ENCODE results near the gene RAB44.

Gene RAB44

GRCh38 chr6:36668591-36668990 lies 29.0 kb upstream of the RAB44 start:
- no peak for DNase-seq

- no peak for DNase-seq
These were observed 28.6 kb upstream of the RAB44 start for GRCh38 chr6:36669002-36669401.

GRCh38 chr6:36670271-36670670 lies 27.4 kb upstream of the RAB44 start:
- DNase-seq, result no peak

- no peak for DNase-seq
These were observed 25.8 kb upstream of the RAB44 start for GRCh38 chr6:36671687-36672375.

- no peak for DNase-seq
These were observed 23.7 kb upstream of the RAB44 start for GRCh38 chr6:36673882-36674281.

DNA sequence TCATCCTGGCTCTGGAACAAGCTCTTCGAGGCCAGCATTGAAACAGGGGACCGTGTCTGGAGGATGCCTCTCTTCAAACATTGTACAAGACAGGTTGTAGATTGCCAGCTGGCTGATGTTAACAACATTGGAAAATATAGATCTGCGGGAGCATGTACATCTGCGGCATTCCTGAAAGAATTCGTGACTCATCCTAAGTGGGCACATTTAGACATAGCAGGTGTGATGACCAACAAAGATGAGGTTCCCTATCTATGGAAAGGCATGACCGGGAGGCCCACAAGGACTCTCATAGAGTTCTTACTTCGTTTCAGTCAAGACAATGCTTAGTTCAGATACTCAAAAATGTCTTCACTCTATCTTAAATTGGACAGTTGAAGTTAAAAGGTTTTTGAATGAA lies 22.7 kb upstream of the RAB44 start:
- no peak for DNase-seq

DNA sequence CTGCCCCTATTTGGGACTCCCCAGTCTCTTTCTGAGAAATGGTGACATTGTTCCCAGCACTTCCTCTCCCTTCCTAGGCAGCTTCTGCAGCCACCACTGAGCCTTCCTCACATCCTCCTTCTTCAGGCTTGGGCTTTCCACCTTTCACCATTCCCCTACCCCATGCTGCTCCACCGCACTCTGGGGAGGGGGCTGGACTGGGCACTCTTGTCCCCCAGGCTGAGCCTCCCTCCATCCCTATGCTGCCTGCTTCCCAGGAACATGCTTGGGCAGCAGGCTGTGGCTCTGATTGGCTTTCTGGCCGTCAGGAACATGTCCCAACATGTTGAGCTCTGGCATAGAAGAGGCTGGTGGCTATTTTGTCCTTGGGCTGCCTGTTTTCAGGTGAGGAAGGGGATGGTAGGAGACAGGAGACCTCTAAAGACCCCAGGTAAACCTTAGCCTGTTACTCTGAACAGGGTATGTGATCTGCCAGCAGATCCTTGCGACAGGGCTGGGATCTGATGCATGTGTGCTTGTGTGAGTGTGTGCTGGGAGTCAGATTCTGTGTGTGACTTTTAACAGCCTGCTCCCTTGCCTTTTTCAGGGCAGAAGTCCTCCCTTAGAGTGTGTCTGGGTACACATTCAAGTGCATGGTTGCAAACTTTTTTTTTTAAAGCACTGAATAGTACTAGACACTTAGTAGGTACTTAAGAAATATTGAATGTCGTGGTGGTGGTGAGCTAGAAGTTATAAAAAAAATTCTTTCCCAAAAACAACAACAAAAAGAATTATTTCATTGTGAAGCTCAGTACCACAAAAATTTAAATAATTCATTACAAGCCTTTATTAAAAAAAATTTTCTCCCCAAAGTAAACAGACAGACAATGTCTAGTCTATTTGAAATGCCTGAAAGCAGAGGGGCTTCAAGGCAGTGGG lies 21.2 kb upstream of the RAB44 start:
- no peak for DNase-seq

DNA sequence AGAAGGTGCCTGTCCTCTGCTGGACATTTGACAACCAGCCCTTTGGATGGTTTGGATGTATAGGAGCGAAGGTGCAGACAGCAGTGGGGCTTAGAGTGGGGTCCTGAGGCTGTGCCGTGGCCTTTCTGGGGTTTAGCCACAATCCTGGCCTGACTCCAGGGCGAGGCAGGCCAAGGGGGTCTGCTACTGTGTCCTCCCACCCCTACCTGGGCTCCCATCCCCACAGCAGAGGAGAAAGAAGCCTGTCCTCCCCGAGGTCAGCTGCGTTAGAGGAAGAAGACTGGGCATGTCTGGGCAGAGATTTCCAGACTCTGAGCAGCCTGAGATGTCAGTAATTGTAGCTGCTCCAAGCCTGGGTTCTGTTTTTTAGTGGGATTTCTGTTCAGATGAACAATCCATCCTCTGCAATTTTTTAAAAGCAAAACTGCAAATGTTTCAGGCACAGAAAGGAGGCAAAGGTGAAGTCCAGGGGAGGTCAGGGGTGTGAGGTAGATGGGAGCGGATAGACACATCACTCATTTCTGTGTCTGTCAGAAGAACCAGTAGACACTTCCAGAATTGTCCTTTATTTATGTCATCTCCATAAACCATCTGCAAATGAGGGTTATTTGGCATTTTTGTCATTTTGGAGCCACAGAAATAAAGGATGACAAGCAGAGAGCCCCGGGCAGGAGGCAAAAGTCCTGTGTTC lies 20.4 kb upstream of the RAB44 start:
- no peak for DNase-seq

GRCh38 chr6:36677753-36678487 lies 19.7 kb upstream of the RAB44 start:
- no peak for DNase-seq

DNA sequence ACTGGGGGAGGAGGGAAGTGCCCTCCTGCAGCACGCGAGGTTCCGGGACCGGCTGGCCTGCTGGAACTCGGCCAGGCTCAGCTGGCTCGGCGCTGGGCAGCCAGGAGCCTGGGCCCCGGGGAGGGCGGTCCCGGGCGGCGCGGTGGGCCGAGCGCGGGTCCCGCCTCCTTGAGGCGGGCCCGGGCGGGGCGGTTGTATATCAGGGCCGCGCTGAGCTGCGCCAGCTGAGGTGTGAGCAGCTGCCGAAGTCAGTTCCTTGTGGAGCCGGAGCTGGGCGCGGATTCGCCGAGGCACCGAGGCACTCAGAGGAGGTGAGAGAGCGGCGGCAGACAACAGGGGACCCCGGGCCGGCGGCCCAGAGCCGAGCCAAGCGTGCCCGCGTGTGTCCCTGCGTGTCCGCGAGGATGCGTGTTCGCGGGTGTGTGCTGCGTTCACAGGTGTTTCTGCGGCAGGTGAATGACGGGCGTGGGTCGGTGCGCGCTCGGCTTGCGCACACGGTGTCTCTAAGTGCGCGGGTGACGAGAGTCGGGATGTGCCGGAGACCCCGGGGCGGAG lies 19.1 kb upstream of the RAB44 start, which contains the start of gene CDKN1A:
TSS of gene CDKN1A (plus strand) at position 227 of the 555 bp plus-strand sequence. CDS start 5,388 bp downstream, outside the sequence.
- DNase-seq, result peak; percentile 94

DNA sequence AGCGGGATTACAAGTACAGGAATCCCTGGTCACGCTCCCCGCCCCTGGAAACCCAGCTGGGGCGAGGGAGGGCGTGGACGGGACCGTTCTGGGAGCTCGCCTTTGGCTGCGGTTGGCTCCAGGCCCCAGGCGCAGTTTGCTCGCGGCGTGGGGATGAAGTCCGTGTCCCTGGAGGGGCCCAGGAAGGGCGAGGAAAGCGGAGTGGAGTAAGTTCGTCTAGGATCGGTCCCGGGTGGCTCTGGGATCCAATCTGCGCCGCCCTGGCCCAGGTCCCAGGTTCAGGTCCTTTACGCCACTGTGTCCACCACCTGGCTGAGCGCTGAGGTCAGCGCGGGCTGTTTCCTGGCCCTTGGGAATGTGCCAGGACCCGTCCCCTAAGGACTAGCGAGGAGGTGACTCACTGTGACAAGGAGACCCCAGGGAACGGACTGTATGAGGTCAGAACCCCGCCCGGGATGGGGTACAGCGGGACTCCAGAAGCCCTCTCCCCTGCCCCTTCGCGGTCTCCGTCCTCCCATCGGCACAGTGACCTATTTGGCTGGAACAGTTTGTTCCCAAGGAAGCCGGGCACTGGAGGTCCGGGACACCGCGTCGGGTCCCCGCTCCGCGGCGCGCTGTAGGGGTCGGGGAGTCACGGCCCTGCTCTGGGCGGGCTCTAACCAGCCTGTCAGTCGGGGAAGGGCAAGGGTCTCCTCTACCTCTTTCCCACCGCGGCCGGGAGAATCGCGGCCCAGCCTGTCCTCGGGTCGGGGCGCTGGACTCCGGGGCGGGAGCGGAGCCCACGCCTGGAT lies 18.4 kb upstream of the RAB44 start:
- DNase-seq, result peak; percentile 71

- no peak for DNase-seq
These were observed 15.1 kb upstream of the RAB44 start for GRCh38 chr6:36682328-36683144.

DNA sequence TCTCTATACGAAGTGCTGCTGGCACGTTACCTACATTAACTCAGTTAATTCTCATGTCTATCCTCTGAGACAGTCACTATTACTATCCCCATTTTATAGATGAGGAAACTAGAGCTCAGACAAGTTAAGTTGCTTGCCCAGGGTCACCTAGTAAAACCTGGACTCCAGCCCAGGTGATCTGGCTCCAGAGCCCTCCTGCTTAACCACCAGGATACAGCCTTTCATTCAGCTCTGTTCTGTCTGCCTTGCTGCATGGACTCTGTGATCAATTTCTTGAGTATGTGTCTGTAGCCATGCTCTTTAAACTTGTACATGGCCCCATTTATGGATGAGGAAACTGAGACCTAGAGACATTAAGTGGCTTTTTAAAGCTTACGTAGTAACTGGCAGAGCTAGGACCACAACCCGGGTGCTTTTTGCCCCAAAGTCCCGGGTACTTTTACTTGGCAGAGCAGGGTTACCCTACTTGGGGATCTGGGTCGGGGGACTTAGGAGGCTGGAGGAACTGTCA lies 14.4 kb upstream of the RAB44 start:
- DNase-seq, result no peak

GRCh38 chr6:36683656-36684446 lies 13.8 kb upstream of the RAB44 start:
- DNase-seq, result no peak

DNA sequence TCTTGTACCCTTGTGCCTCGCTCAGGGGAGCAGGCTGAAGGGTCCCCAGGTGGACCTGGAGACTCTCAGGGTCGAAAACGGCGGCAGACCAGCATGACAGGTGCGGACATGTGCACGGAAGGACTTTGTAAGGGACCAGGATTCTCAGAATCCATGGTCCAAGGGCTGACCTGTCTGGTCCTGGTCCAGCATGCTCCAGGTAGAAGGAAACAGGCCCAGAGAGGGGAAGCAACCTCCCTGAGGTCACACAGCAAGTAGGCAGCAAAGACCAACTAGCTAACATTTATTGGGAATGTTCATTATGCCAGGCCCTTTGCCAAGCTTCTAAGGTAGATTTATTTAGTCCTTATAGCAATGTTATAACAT lies 13.2 kb upstream of the RAB44 start:
- DNase-seq, result no peak

DNA sequence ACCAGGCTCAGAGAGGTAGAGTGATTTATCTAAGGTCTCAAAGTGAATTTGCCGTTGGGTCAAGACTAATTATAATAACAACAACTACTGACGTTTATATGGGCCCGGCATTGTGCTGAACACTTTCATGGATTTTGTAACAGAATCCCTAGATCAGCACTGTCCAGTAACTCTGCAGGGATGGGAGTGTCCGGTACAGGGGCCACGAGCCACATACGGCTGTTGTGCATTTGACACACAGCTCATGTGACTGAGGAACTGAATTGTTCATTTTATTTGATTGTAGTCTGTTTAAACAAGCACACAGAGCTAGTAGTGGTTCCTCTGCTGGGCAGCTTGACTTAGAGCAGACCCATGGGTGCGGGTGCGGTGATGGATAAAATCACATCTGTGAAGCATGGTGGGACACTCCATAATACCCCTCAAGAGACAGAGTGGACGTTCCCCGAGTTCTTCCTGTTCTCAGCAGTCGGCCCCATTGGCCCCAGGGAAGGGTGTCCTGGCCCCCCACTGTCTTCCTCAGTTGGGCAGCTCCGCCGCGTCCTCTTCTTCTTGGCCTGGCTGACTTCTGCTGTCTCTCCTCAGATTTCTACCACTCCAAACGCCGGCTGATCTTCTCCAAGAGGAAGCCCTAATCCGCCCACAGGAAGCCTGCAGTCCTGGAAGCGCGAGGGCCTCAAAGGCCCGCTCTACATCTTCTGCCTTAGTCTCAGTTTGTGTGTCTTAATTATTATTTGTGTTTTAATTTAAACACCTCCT lies 12.3 kb upstream of the RAB44 start:
- no peak for DNase-seq

- DNase-seq, result no peak
These were observed 11.5 kb upstream of the RAB44 start for GRCh38 chr6:36685926-36686667.

Measured in T1000 (cell line).